ENCODE results near the gene SYTL3.

DNA sequence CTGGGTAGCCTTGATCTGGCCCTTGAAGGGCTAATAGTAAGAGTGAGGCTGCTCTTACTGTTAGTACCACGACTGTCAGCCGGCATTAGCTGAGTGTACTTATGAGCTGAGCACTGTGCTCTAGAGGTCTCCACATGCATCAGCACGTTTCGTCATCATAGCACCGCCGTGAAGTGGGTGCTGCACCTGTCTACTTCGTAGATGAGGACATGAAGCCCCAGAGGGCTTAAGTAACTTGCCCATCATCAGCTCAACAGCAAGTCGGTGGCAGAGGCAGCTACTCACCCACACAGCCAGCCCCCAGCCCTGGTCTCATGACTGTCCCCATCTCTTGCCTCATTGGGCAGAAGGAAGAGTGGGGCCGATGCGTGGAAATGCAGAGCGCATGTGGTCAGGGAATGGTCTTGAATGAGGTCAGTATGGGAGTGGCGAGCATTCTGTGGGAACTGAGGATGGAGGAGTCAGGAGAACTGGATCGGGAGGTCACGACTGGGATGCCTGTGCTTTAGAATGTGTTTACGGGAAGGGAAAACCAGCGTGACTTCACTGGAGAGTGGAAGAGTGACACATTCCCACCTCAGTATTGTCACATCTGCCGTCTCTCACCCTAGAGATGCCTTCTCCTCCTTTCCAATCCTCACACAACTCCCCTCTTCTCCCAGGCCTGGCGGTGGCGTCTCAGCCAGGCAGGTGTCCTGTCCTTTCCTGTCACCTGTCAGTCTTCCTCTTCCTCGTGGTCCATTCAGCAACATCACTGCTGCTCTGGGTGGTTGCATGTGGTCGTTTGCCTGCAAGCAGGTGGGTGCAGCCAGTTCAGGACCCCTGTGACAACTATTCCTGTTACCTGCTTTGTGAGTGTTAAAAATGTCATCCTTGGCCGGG is 6.0 kb downstream of the SYTL3 start:
- TF ChIP-seq CTCF (IDR thresholded peaks at IDR 0.05 in 4 of 5, conservative IDR thresholded peaks at IDR 0.05 in 1 of 5) = no peak
- TF ChIP-seq POLR2A (IDR thresholded peaks at IDR 0.05) = no peak

Data from gastrocnemius medialis (tissue), 4 donors.